Measurements from ENCODE around the gene INPPL1. TPM values are rescaled to one million over a fixed set of nuclear protein-coding genes. Genes with fewer than 3 reads are reported as not detected.

The INPPL1 gene
- total and polyA plus RNA-seq, 7 donors, result 30.0 to 195 (median 77.1) TPM

- intact Hi-C loops (cut with DNase I), result no loop called here
- WGBS, 2 donors, result 94 to 96% methylated on average over 24 of the region's 24 CpGs
- peaks cover 0 to 27% (median 0%) of the 10 kb centered on the region in 3 donors for H3K27me3 ChIP-seq
- H3K36me3 ChIP-seq, result no peaks in the 10 kb centered on the region
- DNase-seq, result no peak
- no peaks in the 10 kb centered on the region for H3K4me1 ChIP-seq
- H3K4me3 ChIP-seq, result no peak overlapping the region
- H3K27ac ChIP-seq, result no peak overlapping the region
- peaks cover 0 to 2% (median 0%) of the 10 kb centered on the region in 4 donors for H3K9me3 ChIP-seq
- TF ChIP-seq POLR2AphosphoS5 (IDR thresholded peaks at IDR 0.05), result no peak
- TF ChIP-seq, protein P1, sequence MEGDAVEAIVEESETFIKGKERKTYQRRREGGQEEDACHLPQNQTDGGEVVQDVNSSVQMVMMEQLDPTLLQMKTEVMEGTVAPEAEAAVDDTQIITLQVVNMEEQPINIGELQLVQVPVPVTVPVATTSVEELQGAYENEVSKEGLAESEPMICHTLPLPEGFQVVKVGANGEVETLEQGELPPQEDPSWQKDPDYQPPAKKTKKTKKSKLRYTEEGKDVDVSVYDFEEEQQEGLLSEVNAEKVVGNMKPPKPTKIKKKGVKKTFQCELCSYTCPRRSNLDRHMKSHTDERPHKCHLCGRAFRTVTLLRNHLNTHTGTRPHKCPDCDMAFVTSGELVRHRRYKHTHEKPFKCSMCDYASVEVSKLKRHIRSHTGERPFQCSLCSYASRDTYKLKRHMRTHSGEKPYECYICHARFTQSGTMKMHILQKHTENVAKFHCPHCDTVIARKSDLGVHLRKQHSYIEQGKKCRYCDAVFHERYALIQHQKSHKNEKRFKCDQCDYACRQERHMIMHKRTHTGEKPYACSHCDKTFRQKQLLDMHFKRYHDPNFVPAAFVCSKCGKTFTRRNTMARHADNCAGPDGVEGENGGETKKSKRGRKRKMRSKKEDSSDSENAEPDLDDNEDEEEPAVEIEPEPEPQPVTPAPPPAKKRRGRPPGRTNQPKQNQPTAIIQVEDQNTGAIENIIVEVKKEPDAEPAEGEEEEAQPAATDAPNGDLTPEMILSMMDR (IDR thresholded peaks at IDR 0.05), result no peak
- no peak for TF ChIP-seq POLR2A (IDR thresholded peaks at IDR 0.05)
- TF ChIP-seq EP300 (IDR thresholded peaks at IDR 0.05), result no peak
These were observed 56.3 kb downstream of the INPPL1 start for GRCh38 chr11:72280726-72281315.

DNA sequence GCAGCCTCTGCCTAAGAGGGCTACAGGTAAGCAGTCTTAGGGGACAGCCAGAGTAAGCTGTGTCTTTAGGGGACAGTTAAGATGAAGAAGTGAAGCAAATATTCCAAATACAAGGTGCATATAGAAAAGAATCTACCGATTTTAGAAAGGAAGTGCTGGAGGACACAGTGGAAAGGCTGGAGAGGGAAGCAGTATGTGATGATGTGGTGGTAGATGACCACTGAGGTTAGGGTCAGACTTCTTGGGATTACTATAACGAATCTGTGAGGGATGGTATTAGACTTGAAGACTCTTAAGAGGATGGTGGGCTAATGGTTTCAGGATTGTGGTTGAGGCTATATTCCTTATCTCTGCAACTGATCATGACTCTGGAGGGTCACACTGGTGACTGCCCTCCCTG, 59.4 kb downstream of the INPPL1 start:
- Histone ChIP-seq H3K9me3 (peaks cover 0 to 2% (median 0%) of the 10 kb centered on the region in 4 donors), H3K27ac (no peak overlapping the region), H3K36me3 (no peaks in the 10 kb centered on the region), H3K4me1 (no peaks in the 10 kb centered on the region), H3K4me3 (no peak overlapping the region), H3K27me3 (peaks cover 0 to 27% (median 0%) of the 10 kb centered on the region in 3 donors)
- no peak for DNase-seq
- intact Hi-C loops (cut with DNase I), result no loop called here
- WGBS, 2 donors, result 59 to 77% methylated on average over 2 of the region's 2 CpGs
- no peak for TF ChIP-seq EP300 (IDR thresholded peaks at IDR 0.05)
- TF ChIP-seq POLR2AphosphoS5 (IDR thresholded peaks at IDR 0.05), result no peak
- TF ChIP-seq POLR2A (IDR thresholded peaks at IDR 0.05), result no peak
- TF ChIP-seq, protein P1 (IDR thresholded peaks at IDR 0.05), result no peak

GRCh38 chr11:72287293-72287692, 62.7 kb downstream of the INPPL1 start:
- H3K27me3 ChIP-seq, result peaks cover 0 to 19% (median 0%) of the 10 kb centered on the region in 3 donors
- intact Hi-C loops (cut with DNase I), result no loop called here
- no peak overlapping the region for H3K4me3 ChIP-seq
- no peak for DNase-seq
- no peaks in the 10 kb centered on the region for H3K9me3 ChIP-seq
- H3K4me1 ChIP-seq, result no peaks in the 10 kb centered on the region
- TF ChIP-seq POLR2A (IDR thresholded peaks at IDR 0.05) (no peak), POLR2AphosphoS5 (IDR thresholded peaks at IDR 0.05) (no peak), EP300 (IDR thresholded peaks at IDR 0.05) (no peak)
- TF ChIP-seq, protein P1 (IDR thresholded peaks at IDR 0.05), result no peak
- WGBS, 2 donors, result 91 to 96% methylated on average over 2 of the region's 2 CpGs
- no peak overlapping the region for H3K27ac ChIP-seq
- no peaks in the 10 kb centered on the region for H3K36me3 ChIP-seq

Other genes with a start within 250 kb of the INPPL1 start
- gene IL18BP, start 225.9 kb upstream of the INPPL1 start, total RNA-seq, result 1 to 10 TPM; 2.5 to 7.5 (median 5.1) TPM
- 10 to 100 TPM in 1 of 3 donors, 1 to 10 TPM in 2; 4.8 to 21.3 (median 6.0) TPM for gene IL18BP, start 225.9 kb upstream of the INPPL1 start, polyA plus RNA-seq
- 100 to 1,000 TPM; 249 to 343 (median 265) TPM for gene NUMA1, start 144.2 kb upstream of the INPPL1 start, total RNA-seq
- gene NUMA1, start 144.2 kb upstream of the INPPL1 start, polyA plus RNA-seq, result 100 to 1,000 TPM in 2 of 3 donors, 10 to 100 TPM in 1; 99.1 to 176 (median 109) TPM
- 10 to 100 TPM in 1 of 4 donors, 1 to 10 TPM in 3; 3.2 to 14.8 (median 6.4) TPM for gene LRRC51, start 143.9 kb upstream of the INPPL1 start, total RNA-seq
- gene LRRC51, start 143.9 kb upstream of the INPPL1 start, polyA plus RNA-seq, result 10 to 100 TPM in 2 of 3 donors, 1 to 10 TPM in 1; 4.6 to 12.3 (median 10.8) TPM
- 100 to 1,000 TPM in 3 of 4 donors, 10 to 100 TPM in 1; 87.2 to 123 (median 120) TPM for gene LAMTOR1, start 121.5 kb upstream of the INPPL1 start, total RNA-seq
- 100 to 1,000 TPM; 132 to 256 (median 228) TPM for gene LAMTOR1, start 121.5 kb upstream of the INPPL1 start, polyA plus RNA-seq
- gene TOMT, start 118.8 kb upstream of the INPPL1 start, total RNA-seq, result not detected
- gene TOMT, start 118.8 kb upstream of the INPPL1 start, polyA plus RNA-seq, result not detected
- gene ANAPC15, start 112.1 kb upstream of the INPPL1 start, total RNA-seq, result 10 to 100 TPM; 48.5 to 77.1 (median 57.8) TPM
- gene ANAPC15, start 112.1 kb upstream of the INPPL1 start, polyA plus RNA-seq, result 10 to 100 TPM; 84.5 to 93.1 (median 89.0) TPM
- gene FOLR3, start 89.0 kb upstream of the INPPL1 start, total RNA-seq, result not detected
- under 1 TPM in 1 of 3 donors, not detected in 2; 0.16 TPM for gene FOLR3, start 89.0 kb upstream of the INPPL1 start, polyA plus RNA-seq
- gene FOLR1, start 32.6 kb upstream of the INPPL1 start, total RNA-seq, result under 1 TPM in 1 of 4 donors, not detected in 3; 0.71 TPM
- gene FOLR1, start 32.6 kb upstream of the INPPL1 start, polyA plus RNA-seq, result under 1 TPM in 1 of 3 donors, not detected in 2; 0.15 TPM
- gene FOLR2, start 8.0 kb upstream of the INPPL1 start, total RNA-seq, result 10 to 100 TPM; 14.7 to 61.7 (median 42.9) TPM
- 10 to 100 TPM; 14.1 to 27.0 (median 17.4) TPM for gene FOLR2, start 8.0 kb upstream of the INPPL1 start, polyA plus RNA-seq
- gene PHOX2A, start 19.4 kb downstream of the INPPL1 start, total RNA-seq, result 1 to 10 TPM in 1 of 4 donors, under 1 TPM in 2, not detected in 1; 0.41 to 2.9 (median 0.82) TPM
- 1 to 10 TPM in 1 of 3 donors, not detected in 2; 1.7 TPM for gene PHOX2A, start 19.4 kb downstream of the INPPL1 start, polyA plus RNA-seq
- gene CLPB, start 209.8 kb downstream of the INPPL1 start, total RNA-seq, result 10 to 100 TPM; 15.8 to 17.8 (median 16.8) TPM
- 1 to 10 TPM; 3.0 to 9.1 (median 3.2) TPM for gene CLPB, start 209.8 kb downstream of the INPPL1 start, polyA plus RNA-seq

Data from sigmoid colon (tissue), 7 donors.